ENCODE measurements around the gene GNPTAB. TPM values are rescaled to one million over a fixed set of nuclear protein-coding genes. Genes with fewer than 3 reads are reported as not detected.

The GNPTAB gene
- total RNA-seq, 1 experiment from 2014 or later, result 21.0 TPM

- BruUV-seq (replicated peaks), result no TSS peak
- POLR2A ChIA-PET (ENCODE audit: unreplicated experiment), result no interaction called here
- peak; percentile 72 for DNase-seq
Measured at GRCh38 chr12:101759396-101760047, 71.2 kb downstream of the GNPTAB start.

GRCh38 chr12:101750152-101750551, 80.6 kb downstream of the GNPTAB start:
- Histone ChIP-seq H3K27ac (ENCODE audit: low read length) (no peak overlapping the region), H3K4me3 (ENCODE audit: low read length) (no peak overlapping the region), H3K4me1 (ENCODE audit: insufficient read depth, low read length) (no peaks in the 10 kb centered on the region), H3F3A (ENCODE audit: low read length, unreplicated experiment) (no peaks in the 10 kb centered on the region), H3K36me3 (ENCODE audit: low read depth, low read length) (no peaks in the 10 kb centered on the region), H3K4me2 (ENCODE audit: low read length) (no peak overlapping the region), H3K9me3 (ENCODE audit: low read length) (no peaks in the 10 kb centered on the region), H4K20me1 (ENCODE audit: low read length) (no peaks in the 10 kb centered on the region), H3K27me3 (ENCODE audit: low read length) (no peaks in the 10 kb centered on the region), H3K9ac (ENCODE audit: low read length) (no peak overlapping the region), H3K9me2 (replicated peaks; ENCODE audit: low read length) (no peaks in the 10 kb centered on the region), H3K79me2 (ENCODE audit: low read length) (no peaks in the 10 kb centered on the region), H2AFZ (ENCODE audit: low read length) (no peak overlapping the region)
- no peak for TF ChIP-seq CTCF (conservative IDR thresholded peaks at IDR 0.05; ENCODE audit: low read depth, low read length)
- no peak for TF ChIP-seq EZH2 (IDR thresholded peaks at IDR 0.05; ENCODE audit: low read length, unreplicated experiment)
- DNase-seq, result no peak
- intact Hi-C loops (cut with micrococcal nuclease), result no loop called here
- ChIA-PET POLR2A (ENCODE audit: unreplicated experiment) (no interaction called here), CTCF (no interaction called here)
- ATAC-seq, result no peak
- no TSS peak for BruUV-seq (replicated peaks)

More at GRCh38 chr12:101759396-101760047, 71.2 kb downstream of the GNPTAB start:
- no peaks in the 10 kb centered on the region for H4K20me1 ChIP-seq (ENCODE audit: low read length)
- peak; percentile 83 for ATAC-seq
- no peaks in the 10 kb centered on the region for H3K36me3 ChIP-seq (ENCODE audit: low read depth, low read length)
- CTCF ChIA-PET, result interaction anchor here (0.6 to 1.4 kb wide), 8 partner anchors 61 to 381 kb away, joined by 3 to 17 read pairs (median 3); no protein-coding TSS in a partner anchor
- TF ChIP-seq EZH2phosphoT487 (IDR thresholded peaks at IDR 0.05; ENCODE audit: borderline replicate concordance, low read length) (no peak), CTCF (conservative IDR thresholded peaks at IDR 0.05; ENCODE audit: low read depth, low read length) (peak; percentile 92)
- H3K27ac ChIP-seq (ENCODE audit: low read length), result no peak overlapping the region
- peaks cover 4% of the 10 kb centered on the region; the same call in 1 of the 2 replicates for H3K4me1 ChIP-seq (ENCODE audit: insufficient read depth, low read length)
- no peaks in the 10 kb centered on the region for H3F3A ChIP-seq (ENCODE audit: low read length, unreplicated experiment)
- no peaks in the 10 kb centered on the region for H3K79me2 ChIP-seq (ENCODE audit: low read length)
- no peaks in the 10 kb centered on the region for H3K9me3 ChIP-seq (ENCODE audit: low read length)
- no peak overlapping the region for H3K4me3 ChIP-seq (ENCODE audit: low read length)
- no peak overlapping the region for H2AFZ ChIP-seq (ENCODE audit: low read length)
- no peak overlapping the region for H3K4me2 ChIP-seq (ENCODE audit: low read length)
- no peaks in the 10 kb centered on the region for H3K9me2 ChIP-seq (replicated peaks; ENCODE audit: low read length)
- H3K27me3 ChIP-seq (ENCODE audit: low read length), result no peaks in the 10 kb centered on the region
- no peak overlapping the region for H3K9ac ChIP-seq (ENCODE audit: low read length)
- intact Hi-C loops (cut with micrococcal nuclease), result loop anchor here (1.0 kb wide), 3 partner anchors 89 to 345 kb away; no protein-coding TSS in a partner anchor

GRCh38 chr12:101749657-101750056, 81.1 kb downstream of the GNPTAB start:
- Histone ChIP-seq H3K79me2 (ENCODE audit: low read length) (no peaks in the 10 kb centered on the region), H3K27me3 (ENCODE audit: low read length) (no peaks in the 10 kb centered on the region), H2AFZ (ENCODE audit: low read length) (no peak overlapping the region), H3F3A (ENCODE audit: low read length, unreplicated experiment) (no peaks in the 10 kb centered on the region), H3K4me2 (ENCODE audit: low read length) (no peak overlapping the region), H3K27ac (ENCODE audit: low read length) (no peak overlapping the region), H3K9ac (ENCODE audit: low read length) (no peak overlapping the region), H3K4me1 (ENCODE audit: insufficient read depth, low read length) (no peaks in the 10 kb centered on the region), H3K9me3 (ENCODE audit: low read length) (no peaks in the 10 kb centered on the region), H3K4me3 (ENCODE audit: low read length) (no peak overlapping the region), H3K9me2 (replicated peaks; ENCODE audit: low read length) (no peaks in the 10 kb centered on the region), H4K20me1 (ENCODE audit: low read length) (no peaks in the 10 kb centered on the region), H3K36me3 (ENCODE audit: low read depth, low read length) (no peaks in the 10 kb centered on the region)
- CTCF ChIA-PET, result no interaction called here
- intact Hi-C loops (cut with micrococcal nuclease), result no loop called here
- ATAC-seq, result no peak
- POLR2A ChIA-PET (ENCODE audit: unreplicated experiment), result no interaction called here
- no peak for TF ChIP-seq EZH2 (IDR thresholded peaks at IDR 0.05; ENCODE audit: low read length, unreplicated experiment)
- no peak for TF ChIP-seq EZH2phosphoT487 (IDR thresholded peaks at IDR 0.05; ENCODE audit: borderline replicate concordance, low read length)
- no peak for TF ChIP-seq CTCF (conservative IDR thresholded peaks at IDR 0.05; ENCODE audit: low read depth, low read length)
- BruUV-seq (replicated peaks), result no TSS peak
- no peak for DNase-seq

Measured in PC-3 (cell line).